HG03135 (cell line): ENCODE measurements around the gene UCN.

Source experiments
- ATAC-seq: cut with Tn5 transposase; IDR thresholded peaks from one replicate; pipeline ENCODE4 v1.9.1; 2021; ENCODE audit warnings: mild to moderate bottlenecking, moderate library complexity; ENCODE audit not compliant: unreplicated experiment

The UCN gene

DNA sequence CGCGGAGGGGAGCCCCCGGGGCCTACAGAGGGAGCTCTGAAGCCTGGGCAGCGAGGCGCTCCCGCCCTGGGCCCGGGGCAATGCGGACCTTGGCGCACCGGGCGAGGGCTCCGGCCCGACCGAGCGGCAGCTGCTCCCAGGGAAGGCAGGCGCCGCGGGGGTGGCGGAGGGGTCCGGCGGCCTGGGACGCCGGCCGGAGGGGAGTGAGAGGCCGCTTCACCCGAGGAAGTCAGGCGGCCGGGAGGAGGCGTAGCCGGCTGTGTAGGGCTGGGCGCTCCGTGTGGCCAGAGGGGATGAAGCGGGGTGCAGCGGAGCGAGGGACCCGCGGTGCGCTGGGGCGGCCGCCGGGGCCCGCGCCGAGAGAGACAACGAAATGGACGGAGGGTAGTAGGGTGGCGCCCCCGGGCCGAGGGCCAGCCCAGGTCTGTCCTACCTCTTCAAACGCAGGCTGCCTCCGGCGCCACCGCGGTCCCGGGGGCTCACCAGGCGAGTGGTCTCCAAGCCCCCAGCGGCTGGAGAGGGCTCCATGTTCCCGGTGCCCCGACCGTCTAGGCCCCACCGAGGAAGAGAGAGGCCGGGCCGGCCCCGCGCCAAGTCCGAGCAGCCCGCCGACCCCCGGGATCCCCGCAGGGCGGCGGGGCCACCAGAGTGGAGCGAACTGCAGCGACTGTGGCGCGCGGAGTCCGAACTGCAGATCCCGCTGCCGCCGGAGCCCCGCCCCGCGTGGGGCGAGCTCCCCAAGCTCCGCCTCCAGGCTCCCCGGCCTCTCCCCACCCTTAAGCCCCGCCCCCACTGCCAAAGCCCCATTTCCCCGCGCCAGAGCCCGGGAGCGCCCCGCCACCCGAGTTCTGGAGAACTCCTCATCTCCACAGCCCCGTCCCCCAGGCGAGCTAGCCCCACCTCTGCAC is 45.6 kb downstream of the UCN start, which contains the start of gene SLC30A3:
Gene SLC30A3, minus strand, starts transcription at position 669 of the 908 bp plus-strand sequence. Its CDS starts 141 bp downstream, at position 528.
- ATAC-seq: no peak

- no peak for ATAC-seq
Measured at GRCh38 chr2:27261926-27262298, 46.3 kb downstream of the UCN start.

DNA sequence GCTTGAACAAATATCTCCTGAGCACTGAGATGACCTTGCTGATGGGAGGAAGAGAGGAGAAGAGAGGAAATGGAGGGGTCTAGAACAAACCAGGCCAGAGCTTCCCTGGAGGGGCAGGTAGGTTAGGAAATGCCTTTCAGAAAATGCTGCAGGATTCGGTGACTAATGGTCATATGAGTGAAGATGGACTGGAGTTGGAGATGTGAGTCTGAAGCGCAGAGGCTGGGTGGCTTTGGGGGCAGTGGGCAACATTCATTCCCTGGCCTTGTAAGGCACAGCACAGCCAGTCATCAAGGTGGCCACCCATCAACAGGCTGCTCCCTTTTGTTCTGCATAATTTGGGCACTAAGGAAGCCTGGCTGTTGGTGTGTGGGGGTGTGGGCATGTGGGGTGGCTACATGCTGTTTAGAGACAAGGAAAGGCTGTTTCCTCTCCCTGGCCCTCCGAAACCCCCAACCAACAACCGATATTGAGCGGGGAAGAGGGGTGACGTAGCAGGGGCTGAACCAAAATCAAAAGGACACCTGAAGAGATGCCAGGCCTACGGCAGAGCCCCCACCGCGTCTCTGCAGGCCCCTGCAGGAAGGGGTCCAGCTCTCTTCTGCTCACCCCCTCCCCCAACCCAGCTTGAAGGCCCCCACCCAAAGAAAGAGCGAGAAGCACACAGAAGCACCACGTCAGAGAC is 46.9 kb downstream of the UCN start:
- ATAC-seq: no peak

- ATAC-seq: no peak
Measured at GRCh38 chr2:27258051-27258450, 50.2 kb downstream of the UCN start.
